HG02840 (cell line): ENCODE data around the gene MTOR.
"Not testable (repeated sequence)": the region's sequence is repeated elsewhere in the genome, so short reads cannot be mapped to it uniquely, and the experiment has no call there.

Source experiments
- ATAC-seq: cut with Tn5 transposase; IDR thresholded peaks from one replicate; pipeline ENCODE4 v1.9.1; 2021; ENCODE audit warnings: mild to moderate bottlenecking, moderate library complexity, moderate number of reproducible peaks; ENCODE audit not compliant: unreplicated experiment, low FRiP score

Gene MTOR

DNA sequence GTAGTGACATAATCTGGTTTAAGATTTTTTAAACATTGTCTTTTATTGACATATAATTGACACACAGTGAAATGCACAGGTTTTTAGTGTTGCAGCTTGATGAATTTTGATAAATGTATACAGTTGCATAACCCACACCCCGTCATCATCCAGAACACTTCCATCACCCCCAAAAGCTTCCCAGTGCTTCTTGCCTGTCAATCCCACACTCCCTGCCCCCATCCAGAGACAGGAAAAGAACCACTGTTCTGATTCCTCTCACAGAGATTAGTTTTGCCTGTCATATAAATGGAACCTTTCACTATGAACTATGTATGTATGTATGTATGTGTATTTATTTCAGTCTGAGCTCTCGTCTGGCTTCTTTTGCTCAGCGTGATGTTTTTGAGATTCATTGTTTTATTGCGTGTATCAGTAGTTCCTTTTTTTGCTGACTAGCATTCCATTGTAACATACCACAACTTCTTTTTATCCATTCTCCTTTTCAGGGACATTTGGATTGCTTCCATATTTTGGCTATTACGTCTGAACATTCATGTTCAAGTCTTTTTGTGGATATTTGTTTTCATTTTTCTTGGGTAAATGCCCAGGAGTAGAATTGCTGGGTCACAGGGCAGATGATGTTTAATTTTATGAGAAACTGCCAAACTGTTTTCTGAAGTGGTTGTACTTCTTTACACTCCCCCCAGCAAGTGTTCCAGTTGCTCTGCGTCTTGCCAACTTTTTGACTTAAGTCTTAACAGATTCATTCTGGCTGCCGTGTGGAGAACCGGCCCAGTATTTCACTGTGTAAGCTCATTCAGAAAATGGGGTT lies 19.4 kb upstream of the MTOR start:
- ATAC-seq, result no peak

DNA sequence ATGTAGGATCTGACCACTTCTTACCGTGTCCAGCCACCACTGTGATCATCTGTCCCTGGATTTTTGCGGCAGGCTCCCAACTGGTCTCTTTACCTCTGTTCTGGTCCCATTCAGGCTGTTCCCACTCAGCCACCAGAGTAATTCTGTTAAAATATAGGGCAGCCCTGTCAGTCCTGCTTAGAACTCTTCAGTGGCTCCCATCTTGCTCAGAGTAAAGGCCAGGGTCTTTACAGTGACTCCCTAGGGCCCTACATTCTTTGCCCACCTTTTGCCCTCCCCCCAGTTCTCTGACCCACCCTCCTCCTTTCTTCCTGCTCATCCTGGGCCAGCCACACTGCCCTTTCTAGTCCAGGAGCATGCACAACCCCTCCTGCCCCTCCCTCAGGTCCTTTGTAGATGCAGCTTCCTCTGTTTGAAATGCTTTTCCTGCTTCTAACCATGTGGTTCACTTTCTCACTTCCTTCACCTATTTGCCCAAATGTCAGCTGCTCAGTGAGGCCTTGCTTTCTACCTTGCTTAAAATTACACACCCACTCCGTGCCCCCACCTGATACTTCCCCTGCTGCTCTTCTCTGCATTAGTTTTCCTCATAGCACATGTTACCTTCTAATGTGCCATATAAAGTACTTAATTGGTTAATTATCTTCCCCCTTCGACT lies 18.5 kb upstream of the MTOR start:
- no peak for ATAC-seq

DNA sequence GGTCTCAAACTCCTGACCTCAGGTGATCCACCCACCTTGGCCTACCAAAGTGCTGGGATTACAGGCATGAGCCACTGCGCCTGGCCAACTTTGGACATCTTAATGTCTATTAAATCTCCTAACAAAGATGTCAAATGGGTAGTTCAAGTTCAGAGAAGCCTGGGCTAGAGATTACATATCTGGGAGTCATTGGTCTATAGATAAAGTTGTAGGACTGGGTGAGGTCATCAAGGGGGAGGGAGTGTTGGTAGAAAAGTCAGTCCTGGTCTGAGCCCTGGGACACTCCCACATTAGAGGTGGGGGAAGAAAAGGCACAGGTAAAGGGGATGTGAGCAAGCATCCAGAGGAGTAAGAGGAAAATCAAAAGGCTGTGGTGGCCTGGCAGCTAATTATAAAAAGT lies 17.3 kb upstream of the MTOR start:
- ATAC-seq, result no peak

DNA sequence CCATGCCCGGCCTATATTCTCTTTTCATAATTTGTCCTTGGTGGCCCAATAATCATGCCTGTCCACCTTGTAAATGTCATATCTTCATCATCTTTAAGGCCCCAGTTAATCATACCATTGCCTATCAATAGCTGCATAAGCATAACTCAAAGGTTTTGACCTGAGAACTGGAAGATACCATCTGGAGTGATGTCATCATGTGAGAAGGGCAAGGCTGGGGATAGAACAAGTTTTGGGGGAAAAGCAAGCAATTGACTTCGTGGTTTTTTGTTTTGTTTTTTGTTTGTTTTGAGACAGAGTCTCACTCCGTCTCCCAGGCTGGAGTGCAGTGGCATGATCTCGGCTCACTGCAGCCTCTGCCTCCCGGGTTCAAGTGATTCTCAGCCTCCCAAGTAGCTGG lies 16.8 kb upstream of the MTOR start:
- ATAC-seq, result no peak

DNA sequence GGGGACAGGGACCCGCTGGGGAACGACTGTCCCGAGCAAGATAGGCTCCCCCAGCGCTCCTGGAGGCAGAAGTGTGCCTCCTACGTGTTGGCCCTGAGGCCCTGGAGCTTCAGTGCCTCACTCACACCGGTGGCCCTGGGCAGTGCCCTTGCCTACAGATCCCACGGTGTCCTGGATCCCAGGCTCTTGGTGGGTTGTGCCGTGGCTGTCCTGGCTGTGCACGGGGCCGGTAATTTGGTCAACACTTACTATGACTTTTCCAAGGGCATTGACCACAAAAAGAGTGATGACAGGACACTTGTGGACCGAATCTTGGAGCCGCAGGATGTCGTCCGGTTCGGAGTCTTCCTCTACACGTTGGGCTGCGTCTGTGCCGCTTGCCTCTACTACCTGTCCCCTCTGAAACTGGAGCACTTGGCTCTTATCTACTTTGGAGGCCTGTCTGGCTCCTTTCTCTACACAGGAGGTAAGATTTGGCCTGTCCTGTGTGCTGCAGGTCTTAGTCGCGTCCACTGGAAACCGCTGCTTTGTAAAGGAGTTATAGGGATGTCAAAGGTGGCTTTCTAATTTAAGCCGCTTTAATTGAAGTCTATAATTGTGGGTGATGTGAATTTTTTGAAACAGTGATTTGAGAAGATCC lies 11.4 kb upstream of the MTOR start:
- no peak for ATAC-seq

DNA sequence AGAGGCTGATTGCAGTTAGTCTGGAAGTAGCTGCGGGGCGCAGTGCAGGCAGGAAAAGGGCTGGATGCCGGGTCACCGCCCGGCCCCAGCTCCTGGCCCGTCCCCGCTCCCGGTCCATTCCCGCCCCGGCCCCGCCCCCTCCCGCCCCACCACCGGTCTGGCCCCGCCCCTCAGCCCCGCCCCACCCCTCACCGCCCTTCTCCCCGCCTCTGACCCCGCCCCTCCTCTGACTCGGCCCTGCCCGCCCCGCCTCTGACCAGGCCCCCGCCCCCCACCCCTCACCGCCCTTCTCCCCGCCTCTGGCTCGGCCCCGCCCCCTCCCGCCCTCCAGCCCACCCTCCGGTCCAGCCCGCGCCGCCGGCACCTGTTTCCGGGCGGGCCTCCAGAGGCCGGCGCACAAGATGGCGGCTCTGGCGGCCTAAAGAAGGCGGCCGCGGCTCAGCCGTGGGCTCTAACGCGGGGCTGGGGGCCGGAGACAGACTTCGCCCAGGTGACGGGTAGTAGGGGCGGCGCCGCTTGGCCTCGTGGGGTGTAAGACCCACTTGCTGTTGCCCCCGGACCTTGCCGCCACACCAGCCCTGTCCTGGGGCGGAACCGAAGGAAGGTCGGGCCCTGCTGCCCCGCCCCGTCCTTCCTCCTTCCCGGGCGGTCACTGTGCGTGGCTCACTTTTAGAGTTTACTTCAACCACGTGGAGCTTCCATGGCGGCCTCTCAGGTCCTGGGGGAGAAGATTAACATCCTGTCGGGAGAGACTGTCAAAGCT lies 10.7 kb upstream of the MTOR start, which contains the start of gene UBIAD1:
Gene UBIAD1 (plus strand): TSS at position 367 of the 763 bp plus-strand sequence. CDS start 334 bp downstream, at position 701.
- peak; percentile 88 for ATAC-seq

DNA sequence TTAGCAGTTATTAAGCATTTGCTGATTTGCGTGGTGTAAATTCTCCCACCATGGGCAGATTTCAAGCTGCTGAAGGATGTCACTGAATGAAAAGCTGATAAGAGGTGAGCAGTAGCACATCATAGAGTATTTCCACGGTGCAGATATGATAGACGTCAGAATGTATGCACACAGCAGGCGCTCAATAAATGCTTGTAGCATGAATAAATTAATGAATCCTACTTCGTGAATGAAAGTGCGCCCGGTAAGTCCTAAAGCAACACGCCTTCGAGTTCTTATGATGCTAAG lies 10.1 kb upstream of the MTOR start:
- no peak for ATAC-seq

DNA sequence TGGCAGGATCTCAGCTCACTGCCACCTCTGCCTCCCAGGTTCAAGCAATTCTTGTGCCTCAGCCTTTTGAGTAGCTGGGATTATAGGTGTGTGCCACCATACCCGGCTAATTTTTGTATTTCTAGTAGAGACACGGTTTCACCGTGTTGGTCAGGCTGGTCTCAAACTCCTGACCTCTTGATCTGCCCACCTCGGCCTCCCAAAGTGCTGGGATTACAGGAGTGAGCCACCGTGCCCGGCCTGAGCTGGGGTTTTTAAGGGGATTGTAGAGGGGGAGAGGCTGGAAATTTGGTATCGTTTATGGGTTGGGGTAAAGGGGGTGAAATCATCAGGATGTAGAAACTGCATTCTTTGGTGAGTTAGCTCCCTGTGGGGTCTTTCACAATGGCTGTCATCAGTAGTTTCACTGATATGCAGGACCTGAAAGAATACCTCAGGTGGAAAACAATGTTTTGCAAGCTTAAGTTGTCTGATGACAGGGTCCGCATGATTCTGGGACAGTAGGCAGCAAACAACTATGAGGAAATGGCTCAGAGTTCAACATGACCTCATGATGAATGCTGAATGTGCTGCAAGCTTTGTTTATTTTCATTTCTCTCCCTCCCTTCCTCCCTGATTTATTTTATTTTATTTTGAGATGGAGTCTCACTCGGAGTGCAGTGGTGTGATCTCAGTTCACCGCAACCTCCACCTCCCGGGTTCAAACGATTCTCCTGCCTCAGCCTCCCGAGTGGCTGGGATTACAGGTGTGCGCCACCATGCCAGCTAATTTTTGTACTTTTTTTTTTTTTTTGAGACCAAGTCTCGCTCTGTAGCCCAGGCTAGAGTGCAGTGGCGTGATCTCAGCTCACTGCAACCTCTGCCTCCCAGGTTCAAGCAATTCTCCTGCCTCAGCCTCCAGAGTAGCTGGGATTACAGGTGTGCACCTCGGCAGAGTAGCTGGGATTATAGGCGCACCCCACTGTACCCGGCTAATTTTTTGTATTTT lies 5.3 kb upstream of the MTOR start:
- not testable (repeated sequence) for ATAC-seq

DNA sequence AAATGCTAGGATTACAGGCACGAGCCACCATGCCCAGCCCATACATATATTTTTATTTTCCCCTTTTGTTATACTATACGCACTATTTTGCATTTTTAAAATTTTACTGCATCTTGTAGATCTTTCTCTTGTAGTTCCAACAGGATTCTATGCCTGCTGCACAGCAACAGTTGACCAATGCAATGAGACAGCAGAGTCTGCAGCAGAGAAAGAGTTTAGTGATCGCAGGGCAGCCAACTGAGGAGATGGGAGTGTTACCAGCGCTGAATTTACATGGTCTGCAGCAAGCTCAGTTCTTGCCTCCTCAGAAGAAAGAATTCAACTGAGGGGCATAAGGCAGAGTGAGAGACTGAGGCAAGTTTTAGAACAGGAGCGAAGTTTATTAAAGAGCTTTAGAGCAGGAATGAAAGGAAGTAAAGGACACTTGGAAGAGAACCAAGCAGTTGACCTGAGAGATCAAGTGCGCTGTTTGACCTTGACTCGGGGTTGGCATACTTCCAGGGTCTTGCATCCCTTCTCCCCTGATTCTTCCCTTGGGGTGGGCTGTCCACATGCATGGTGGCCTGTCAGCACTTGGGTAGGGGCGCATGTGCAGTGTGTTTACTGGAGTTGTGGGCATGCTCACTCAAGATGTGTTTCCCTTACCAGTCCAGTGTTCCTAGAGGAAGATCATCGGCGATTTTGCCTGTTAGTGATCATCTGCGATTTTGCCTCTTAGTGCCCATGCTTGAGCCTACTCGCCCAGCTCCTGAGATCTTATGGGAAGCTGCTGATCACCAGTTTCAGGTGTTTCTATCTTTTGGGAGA lies 4.1 kb upstream of the MTOR start:
- no peak for ATAC-seq

DNA sequence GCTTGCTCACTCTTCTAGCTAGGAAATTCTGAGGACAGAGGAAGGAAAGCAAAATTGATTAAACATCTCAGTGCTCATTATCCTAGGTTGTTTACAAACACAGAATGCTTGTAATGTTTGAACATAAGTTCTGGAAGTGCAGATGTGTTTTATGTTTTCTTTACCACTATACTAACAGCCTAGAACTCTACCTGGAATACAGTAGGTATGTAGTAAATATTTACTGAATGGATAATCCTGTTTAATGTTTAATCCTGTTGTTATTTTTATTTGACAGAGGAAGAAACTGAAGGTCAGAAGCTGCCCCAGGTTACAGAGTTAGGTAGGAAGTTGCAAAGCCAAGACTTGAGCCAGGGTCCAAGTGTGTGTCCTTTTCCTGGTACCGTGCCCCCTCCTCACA lies 6.1 kb downstream of the MTOR start:
- no peak for ATAC-seq

DNA sequence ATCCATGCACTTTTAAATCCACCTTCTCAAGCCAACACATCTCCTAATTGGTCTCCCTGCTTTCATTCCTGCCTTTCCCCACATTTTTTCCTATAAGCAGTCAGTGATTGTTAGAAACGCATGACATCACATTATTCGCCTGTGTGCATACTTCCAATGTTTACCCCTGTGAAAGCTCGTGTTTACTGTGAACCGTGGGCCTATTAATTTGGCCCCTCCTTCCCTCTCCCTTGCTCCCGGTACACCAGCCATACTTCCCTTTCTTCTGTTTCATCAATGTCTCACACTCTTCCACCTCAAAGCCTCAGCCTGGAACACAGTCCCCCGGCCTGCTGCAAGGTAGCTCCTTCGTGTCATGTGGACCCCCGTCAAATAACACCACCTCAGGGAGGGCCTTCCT lies 9.1 kb downstream of the MTOR start:
- no peak for ATAC-seq

DNA sequence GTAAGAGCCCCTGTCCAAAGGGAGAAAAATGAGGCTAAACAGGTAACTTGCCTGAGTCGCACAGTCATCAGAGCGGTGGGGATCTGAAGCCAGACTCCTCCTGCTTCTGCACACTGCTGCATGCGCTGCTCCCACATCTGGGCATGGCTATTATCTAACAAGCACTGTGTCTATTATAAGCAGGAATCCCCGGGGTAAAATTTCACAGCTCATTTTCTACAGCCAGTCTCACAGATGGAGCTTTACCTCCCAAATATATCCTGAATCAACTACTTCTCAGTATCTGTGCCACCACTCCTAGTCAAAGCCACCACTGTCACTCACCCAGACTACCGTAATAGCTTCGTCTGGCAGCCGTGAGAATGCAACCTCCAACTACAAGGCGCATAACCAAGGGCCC lies 9.8 kb downstream of the MTOR start:
- ATAC-seq, result no peak

DNA sequence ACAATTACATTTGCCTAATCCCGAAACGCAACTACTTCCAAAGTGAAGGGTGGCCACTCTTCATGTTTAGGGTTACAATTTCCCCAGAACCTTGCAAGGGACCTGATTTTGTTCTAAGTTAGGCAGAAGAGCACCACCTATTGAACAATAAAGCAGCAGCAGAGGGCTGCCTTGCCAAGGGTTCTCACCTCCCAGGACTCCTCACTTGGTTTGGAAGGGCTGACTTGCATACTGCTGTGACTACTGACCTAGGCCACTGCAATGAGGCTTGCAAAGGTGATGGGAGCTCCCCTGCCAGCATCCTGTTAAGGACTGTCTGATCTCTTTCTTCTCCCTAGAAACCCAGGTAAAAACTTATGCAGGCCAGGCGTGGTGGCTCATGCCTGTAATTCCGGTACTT lies 14.2 kb downstream of the MTOR start:
- ATAC-seq, result no peak

DNA sequence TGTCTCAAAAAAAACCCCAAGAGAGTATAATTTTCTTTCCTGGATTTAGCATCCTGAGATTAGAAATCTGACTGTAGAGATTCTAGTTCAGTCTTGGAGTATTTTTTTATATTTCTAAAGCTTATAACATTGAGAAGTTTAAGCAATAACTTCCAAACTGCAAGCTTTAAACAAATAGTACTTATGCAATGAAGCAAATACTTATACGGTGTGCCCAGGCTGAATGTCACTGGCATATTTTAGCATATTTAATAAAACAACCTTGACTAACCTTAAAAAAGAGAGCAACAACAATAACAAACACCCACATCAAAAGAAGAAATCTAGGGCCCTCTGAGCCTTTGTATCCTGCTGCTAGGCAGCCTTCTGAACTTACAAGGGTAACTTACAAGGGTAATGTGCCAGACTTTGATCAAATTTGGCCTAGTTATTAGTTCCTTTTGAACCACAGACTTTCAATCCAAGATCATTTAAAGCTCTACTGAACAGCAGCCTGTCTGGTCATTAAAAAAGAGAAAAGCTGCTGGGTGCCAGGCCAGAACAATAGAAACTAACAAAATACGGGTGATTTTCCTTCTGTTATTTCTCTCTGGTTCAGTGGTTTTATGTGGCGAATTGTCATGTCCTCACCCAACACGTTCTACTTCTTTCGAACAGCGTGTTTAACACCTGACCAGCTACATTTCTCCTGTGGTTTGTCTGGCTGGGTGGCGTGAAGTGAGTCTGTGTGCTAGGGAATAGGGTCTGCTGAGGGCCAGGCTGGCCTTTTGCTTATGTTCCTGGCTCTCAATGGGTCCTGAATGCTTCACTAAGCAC lies 16.2 kb downstream of the MTOR start:
- ATAC-seq, result no peak

DNA sequence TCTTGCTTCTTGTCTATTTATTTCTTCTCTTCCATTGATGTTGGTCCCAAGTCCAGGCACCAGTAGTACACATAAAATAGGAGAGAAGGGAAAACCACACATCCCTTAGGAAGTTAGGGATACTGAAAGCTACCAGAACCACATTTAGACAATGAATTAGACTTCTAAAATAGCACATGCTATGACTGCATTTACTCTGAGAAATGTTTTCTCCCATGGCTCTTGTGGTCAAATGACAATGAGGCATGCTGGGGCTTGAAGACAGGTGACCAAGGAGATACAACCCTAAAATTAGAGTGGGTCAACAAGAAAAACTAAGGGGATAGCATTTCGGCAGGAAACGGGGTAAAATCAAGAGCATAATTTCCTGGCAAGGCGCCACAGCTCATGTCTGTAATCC lies 17.1 kb downstream of the MTOR start:
- ATAC-seq, result no peak

DNA sequence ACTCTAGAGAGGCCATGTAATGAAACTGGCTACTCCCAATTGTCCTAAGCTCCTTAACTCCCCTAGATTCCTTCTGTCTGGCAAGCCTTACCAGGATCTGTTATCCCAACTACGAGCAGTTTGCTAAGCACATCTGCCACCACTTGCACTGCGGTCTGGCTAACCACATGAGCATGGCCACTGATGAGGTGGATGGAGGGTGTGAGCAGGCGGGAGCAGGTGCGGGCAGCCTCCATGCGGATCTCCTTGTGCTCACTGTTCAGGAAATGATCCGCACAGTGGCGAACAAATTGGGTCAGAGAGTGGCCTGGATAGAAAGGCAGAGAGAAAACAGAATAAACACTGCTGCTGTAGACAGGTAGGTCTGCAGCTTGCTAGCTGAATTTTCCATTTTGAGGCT lies 24.0 kb downstream of the MTOR start:
- no peak for ATAC-seq

DNA sequence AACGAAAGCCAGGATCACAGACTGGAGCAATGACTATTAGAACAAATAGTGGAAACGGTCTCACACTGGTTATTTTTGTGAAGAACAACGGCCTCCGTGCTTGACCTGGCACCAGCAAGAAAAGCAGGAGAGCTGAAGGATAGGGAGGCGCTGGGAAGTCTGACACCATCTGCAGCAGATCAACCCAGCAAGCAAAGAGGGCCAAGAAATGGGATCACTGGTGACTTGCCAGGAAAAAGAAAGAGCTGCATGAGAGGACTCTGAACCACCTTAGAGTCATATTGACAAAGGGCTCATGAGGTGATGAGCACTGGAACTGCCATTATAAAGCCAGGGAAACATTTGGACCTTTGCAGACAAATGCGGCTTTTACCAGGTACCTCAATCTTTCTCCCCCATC lies 25.0 kb downstream of the MTOR start:
- no peak for ATAC-seq

DNA sequence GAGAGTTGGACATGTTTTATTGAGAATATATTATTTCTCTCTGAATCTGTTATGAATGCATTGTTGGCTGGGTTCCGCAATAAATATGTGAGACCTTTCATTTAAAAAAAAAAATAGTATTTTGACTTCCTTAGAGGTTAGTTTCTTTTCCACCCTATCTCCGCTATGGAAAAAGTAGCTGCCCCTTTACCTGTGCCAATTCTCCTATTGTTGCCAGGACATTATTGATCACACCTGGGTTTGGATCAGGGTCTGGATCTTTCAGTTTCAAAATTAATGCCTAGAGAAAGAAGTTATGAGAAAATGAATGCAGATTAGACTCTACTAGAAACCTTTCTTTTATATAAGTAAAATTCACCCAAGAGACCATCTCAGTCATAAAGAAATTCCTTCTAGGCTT lies 29.1 kb downstream of the MTOR start:
- no peak for ATAC-seq
